GM18526 (cell line): ENCODE measurements around the gene ZFPM1.

ENCODE experiments used
- POLR2A ChIP-seq: IDR thresholded peaks from 3 replicates; pipeline ENCODE4 v1.6.1; 2011; ENCODE audit not compliant: insufficient read length; ENCODE audit errors: extremely low read depth

ZFPM1 gene

GRCh38 chr16:88472637-88473205 lies 19.6 kb downstream of the ZFPM1 start:
- TF ChIP-seq POLR2A: no peak

DNA sequence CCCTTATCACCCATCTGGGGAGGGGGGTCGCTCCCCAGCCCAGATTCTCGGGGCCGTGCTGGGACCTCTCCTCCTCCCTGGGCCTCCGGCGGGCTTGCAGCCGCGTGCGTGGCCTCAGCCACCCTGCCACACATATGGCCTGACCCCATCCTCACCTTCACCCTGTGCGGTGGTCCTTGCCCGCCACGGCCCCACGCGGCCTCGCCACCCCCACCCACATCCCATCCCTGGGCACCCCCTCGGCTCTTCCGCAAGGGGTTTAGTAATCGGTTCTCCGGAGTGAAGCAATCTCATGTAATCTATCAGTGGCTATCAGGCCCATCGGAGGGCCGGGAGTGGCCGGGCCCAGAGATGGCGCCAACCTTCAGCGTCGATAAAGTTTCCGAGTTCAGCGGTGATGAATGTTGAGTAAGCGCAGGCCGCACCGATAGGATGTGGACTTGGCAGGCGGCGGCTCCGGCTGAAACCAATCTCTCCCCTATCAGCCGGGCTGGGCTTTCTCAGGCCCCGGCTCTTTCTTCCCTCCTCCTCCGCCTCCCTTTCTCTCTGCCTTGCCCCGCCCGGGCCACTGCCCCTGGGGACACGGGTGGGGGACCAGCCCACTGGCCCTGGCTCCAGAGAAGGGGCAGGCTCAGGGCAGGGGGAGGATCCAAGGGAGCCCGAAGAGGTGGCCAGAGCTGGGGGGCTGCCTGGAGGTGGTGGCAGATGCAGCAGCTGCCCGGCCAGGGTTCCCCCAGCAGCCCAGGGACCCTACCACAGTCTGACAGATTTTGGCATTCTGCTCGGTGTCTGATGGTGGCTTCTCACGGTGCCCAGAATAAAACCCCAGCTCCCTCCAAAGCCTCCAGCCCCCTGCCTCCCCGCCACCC lies 20.8 kb downstream of the ZFPM1 start:
- no peak for TF ChIP-seq POLR2A

DNA sequence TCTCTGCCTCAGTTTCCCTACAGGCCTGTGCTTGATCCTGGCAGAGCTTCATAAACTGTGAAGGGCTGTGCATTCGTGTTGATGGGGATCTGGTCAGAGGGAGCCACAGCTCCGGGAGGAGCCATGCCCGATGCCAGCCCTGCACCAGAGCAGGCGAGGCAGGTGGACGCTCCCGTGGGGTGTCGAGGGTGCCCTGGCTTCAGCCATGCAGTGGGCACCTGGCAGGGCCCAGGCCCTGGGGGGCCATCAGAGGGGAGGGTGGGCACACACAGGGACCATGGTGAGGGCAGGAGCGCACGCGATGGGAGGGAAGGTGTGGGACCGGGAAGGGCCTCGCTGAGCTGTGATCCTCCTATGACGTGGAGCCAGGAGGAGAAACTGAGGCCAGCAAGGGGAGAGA lies 22.0 kb downstream of the ZFPM1 start:
- TF ChIP-seq POLR2A: no peak

GRCh38 chr16:88476203-88476602 lies 23.1 kb downstream of the ZFPM1 start:
- no peak for TF ChIP-seq POLR2A

DNA sequence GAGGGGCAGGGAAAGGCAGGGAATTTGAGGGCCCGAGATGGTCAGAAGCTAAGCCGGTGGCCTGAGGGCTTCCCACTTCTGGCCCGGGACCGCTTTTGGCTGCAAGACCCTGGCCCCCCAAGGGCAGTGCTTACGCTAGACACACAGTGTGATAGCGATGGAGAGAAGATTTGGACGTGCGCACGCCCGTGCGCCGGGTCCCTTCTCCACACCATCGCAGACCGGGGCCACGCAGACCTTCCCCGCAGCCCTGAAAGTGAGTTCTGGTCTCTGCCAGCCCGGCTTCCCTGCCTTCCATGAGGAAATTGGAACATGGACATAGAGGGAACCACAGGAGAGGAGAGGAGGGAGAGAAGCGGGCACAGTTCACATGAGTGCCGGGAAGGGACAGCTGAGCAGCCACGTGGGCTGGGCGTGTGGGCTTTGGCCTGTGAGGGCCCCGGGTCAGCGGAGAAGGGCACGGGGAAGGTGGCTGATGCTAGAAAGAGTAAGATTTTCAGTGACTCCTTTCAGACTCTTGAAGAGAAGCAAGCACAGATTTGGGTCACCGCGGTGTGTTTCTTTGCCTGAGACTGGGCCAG lies 23.8 kb downstream of the ZFPM1 start:
- TF ChIP-seq POLR2A: no peak

- TF ChIP-seq POLR2A: no peak
Observed at GRCh38 chr16:88477631-88478519, 24.8 kb downstream of the ZFPM1 start.

- no peak for TF ChIP-seq POLR2A
Observed at GRCh38 chr16:88478889-88479792, 26.1 kb downstream of the ZFPM1 start.

DNA sequence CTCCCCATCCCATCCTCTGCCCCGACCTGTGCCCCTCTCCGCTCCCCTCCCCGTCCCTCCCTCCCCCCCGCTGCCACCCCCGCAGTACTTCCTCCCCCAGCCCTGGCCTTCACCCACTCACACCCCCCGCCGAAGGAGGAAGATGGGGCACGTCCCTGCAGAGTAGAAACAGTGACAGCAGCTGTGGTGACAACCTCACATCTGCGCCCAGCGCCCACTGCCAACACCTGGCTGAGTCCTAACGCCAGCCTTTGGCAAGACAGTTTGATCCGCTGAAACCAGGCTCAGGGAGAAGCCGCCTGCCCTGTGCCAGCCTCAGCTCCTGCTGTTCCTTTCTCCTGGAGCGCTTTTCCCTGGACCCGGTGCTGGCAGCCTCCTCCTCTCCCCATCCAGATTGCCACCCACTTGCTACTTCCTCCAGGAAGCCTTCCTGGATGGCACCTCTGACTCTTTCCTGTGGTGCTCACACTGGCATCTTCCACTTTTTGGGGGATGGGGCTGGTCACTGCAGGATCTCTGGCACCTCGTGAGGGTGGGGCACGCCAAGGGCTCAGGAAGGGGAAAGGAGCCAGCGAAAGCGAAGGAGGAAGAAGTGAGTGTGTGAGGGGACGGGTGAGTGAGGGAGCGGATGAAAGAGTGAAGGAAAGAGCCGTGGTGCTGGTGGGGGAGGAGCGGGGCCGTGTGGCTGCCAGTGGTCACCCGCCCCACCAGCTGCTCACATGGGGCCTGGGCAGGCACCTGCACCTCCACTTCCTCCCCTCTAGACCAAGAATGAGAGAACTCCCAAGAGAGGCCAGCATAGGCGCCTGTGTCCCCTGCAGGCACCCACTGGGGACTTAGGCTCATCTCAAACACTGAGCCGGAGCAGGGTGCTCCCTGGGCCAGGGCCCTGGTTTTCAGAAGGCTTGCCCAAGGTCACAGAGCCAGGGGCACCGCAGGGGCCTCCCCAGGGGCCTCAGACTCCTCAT lies 27.0 kb downstream of the ZFPM1 start:
- no peak for TF ChIP-seq POLR2A

DNA sequence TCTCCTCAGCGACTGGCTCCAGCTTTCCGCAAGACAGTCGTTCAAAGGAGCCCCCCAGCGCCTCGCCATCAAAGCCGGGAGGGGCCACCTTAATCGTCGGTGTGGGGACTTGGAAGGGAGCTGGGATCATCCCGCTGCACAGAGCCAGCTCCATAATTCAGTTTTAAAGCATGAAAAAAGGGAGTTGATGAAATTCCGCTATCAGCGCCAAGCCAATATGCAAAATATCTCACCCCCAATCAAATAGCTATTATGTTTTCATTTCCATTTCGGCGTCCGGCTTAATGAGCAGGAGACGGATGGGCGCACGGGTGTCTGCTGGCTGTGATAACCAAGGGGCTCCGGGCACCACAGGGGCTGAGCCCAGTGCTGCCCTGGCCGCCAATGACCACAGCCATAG lies 27.7 kb downstream of the ZFPM1 start:
- no peak for TF ChIP-seq POLR2A

GRCh38 chr16:88481851-88482250 lies 28.8 kb downstream of the ZFPM1 start:
- no peak for TF ChIP-seq POLR2A

DNA sequence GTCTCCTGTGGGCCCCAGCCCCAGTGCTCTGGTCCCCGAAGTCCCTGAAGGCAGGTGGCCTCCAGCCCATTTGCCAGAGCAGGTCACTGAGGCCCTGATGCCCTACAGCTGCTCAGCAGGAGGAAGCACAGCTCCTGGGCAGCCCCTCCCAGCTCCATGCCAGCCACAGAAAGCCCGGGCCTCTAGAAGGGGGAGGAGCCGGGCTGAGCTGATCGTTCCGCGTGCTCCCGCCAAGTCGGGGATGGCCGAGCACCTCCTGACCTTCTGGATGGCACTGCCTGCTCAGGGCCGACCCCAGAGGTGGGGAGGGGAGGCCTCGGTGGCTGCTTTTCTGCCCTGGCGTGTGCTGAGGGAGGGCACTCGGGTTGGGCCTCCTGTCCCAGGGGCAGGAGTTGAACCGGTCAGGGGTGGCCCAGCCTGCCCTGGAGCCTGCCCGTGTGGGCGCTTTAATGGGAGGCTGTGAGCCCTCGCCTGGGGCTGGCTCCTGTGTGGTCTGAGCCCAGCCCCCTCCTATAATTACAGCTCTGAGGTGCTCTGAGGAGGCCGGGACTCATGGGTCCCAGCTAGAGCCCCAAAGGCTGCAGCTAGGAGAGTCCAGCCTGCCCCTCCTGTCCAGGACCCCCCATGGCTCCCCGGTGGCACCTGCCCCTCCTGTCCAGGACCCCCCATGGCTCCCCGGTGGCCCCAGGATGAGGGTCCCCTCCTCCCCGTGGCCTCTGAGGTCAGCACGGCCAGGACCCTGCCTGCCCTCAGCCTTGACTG lies 29.7 kb downstream of the ZFPM1 start:
- TF ChIP-seq POLR2A: no peak

- no peak for TF ChIP-seq POLR2A
Observed at GRCh38 chr16:88483392-88483641, 30.2 kb downstream of the ZFPM1 start.
